Measurements from ENCODE around the gene KIF19. TPM values are rescaled to one million over a fixed set of nuclear protein-coding genes. Genes with fewer than 3 reads are reported as not detected.

Gene KIF19
- total RNA-seq, 1 experiment from 2014 or later = not detected

DNA sequence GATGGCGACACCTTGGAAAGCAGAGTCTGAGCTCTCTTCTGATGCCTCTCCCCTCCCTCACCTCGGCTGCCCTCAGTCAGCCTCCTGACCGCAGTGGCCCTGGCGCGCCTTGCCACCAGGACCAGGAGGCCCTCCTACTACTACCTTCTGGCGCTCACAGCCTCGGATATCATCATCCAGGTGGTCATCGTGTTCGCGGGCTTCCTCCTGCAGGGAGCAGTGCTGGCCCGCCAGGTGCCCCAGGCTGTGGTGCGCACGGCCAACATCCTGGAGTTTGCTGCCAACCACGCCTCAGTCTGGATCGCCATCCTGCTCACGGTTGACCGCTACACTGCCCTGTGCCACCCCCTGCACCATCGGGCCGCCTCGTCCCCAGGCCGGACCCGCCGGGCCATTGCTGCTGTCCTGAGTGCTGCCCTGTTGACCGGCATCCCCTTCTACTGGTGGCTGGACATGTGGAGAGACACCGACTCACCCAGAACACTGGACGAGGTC, 45.7 kb downstream of the KIF19 start:
- Histone ChIP-seq H3K27me3 (ENCODE audit: insufficient read depth, low read depth) (peaks cover 86% of the 10 kb centered on the region), H3K79me2 (ENCODE audit: low read depth) (no peaks in the 10 kb centered on the region), H2AFZ (no peak overlapping the region), H3F3A (ENCODE audit: insufficient read depth, low read depth) (no peaks in the 10 kb centered on the region), H3K36me3 (ENCODE audit: low read depth) (no peaks in the 10 kb centered on the region), H3K9me2 (ENCODE audit: insufficient read depth) (no peaks in the 10 kb centered on the region), H3K4me3 (no peak overlapping the region), H3K4me2 (no peak overlapping the region), H4K20me1 (ENCODE audit: insufficient read depth) (no peaks in the 10 kb centered on the region), H3K9me3 (ENCODE audit: insufficient read depth, low read depth) (no peaks in the 10 kb centered on the region), H3K4me1 (replicated peaks; ENCODE audit: insufficient read depth) (no peaks in the 10 kb centered on the region), H3K27ac (no peak overlapping the region)
- ChIA-PET CTCF (no interaction called here), POLR2A (ENCODE audit: unreplicated experiment) (no interaction called here)
- no TSS peak for BruUV-seq (replicated peaks)
- no peak for DNase-seq
- intact Hi-C loops (cut with micrococcal nuclease; ENCODE audit: unreplicated experiment) = no loop called here
- TF ChIP-seq EZH2 (IDR thresholded peaks at IDR 0.05; ENCODE audit: low read depth) = no peak
- TF ChIP-seq, protein P1, sequence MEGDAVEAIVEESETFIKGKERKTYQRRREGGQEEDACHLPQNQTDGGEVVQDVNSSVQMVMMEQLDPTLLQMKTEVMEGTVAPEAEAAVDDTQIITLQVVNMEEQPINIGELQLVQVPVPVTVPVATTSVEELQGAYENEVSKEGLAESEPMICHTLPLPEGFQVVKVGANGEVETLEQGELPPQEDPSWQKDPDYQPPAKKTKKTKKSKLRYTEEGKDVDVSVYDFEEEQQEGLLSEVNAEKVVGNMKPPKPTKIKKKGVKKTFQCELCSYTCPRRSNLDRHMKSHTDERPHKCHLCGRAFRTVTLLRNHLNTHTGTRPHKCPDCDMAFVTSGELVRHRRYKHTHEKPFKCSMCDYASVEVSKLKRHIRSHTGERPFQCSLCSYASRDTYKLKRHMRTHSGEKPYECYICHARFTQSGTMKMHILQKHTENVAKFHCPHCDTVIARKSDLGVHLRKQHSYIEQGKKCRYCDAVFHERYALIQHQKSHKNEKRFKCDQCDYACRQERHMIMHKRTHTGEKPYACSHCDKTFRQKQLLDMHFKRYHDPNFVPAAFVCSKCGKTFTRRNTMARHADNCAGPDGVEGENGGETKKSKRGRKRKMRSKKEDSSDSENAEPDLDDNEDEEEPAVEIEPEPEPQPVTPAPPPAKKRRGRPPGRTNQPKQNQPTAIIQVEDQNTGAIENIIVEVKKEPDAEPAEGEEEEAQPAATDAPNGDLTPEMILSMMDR (conservative IDR thresholded peaks at IDR 0.05) = no peak

DNA sequence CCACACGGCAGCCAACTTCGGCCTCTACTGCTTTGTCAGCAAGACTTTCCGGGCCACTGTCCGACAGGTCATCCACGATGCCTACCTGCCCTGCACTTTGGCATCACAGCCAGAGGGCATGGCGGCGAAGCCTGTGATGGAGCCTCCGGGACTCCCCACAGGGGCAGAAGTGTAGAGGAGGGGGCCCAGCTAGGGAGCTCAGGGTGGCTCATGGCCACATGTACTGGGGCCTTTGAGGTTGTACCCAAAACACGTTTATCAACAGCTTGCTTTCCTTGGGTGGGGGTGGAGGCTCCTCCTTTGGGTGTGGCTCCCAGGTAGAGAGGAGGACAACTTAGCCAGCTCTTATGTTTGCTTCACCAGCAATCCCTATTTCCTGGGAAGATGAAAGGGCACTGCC, 46.4 kb downstream of the KIF19 start:
- H4K20me1 ChIP-seq (ENCODE audit: insufficient read depth) = no peaks in the 10 kb centered on the region
- H3K4me1 ChIP-seq (replicated peaks; ENCODE audit: insufficient read depth) = no peaks in the 10 kb centered on the region
- CTCF ChIA-PET = no interaction called here
- intact Hi-C loops (cut with micrococcal nuclease; ENCODE audit: unreplicated experiment) = no loop called here
- H3K4me2 ChIP-seq = no peak overlapping the region
- no peak overlapping the region for H3K4me3 ChIP-seq
- H3K27ac ChIP-seq = no peak overlapping the region
- H2AFZ ChIP-seq = no peak overlapping the region
- no peaks in the 10 kb centered on the region for H3K9me3 ChIP-seq (ENCODE audit: insufficient read depth, low read depth)
- TF ChIP-seq, protein P1 (conservative IDR thresholded peaks at IDR 0.05) = no peak
- no peak for TF ChIP-seq EZH2 (IDR thresholded peaks at IDR 0.05; ENCODE audit: low read depth)
- H3K27me3 ChIP-seq (ENCODE audit: insufficient read depth, low read depth) = peaks cover 89% of the 10 kb centered on the region
- no peaks in the 10 kb centered on the region for H3K36me3 ChIP-seq (ENCODE audit: low read depth)
- H3K9me2 ChIP-seq (ENCODE audit: insufficient read depth) = no peaks in the 10 kb centered on the region
- POLR2A ChIA-PET (ENCODE audit: unreplicated experiment) = no interaction called here
- BruUV-seq (replicated peaks) = no TSS peak
- H3F3A ChIP-seq (ENCODE audit: insufficient read depth, low read depth) = no peaks in the 10 kb centered on the region
- no peak for DNase-seq
- H3K79me2 ChIP-seq (ENCODE audit: low read depth) = no peaks in the 10 kb centered on the region

DNA sequence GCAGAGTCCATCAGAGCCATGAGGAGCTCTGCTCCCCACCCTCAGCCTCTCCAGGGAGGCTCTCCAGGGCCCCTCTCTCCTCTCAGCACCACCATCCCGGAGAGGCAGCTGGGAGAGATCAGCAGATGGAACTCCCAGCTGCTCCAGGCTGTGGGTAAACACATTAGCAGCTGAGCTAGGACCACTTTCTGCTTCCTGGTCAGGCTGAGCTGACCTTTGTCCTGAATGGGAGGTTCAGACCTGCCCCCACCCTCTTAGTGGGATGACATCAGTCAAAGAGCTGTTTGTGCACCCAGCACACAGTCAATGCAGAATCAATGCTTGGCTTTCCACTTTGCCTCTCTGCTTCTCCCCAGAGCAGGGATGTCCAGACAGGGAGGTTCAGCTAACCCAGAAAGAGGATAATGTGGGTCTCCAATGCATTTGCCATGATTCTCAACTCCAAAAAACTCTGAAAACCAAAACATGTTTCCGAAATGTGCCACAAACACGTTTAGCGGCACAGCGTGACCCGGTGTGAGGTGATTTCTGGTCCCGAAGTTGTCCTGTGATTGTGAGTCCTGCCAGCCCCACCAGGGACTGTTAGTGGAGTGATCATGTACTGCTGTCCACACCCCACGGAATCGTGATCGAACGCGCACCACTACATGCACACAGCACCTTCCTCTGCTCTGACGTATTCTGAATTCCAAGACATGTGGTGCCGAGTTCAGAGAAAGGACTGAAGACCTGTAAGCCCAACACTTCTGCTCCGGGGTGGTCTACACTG, 48.0 kb downstream of the KIF19 start:
- no peak for TF ChIP-seq EZH2 (IDR thresholded peaks at IDR 0.05; ENCODE audit: low read depth)
- TF ChIP-seq, protein P1 (conservative IDR thresholded peaks at IDR 0.05) = no peak
- no peaks in the 10 kb centered on the region for H4K20me1 ChIP-seq (ENCODE audit: insufficient read depth)
- no peak overlapping the region for H3K4me3 ChIP-seq
- no peaks in the 10 kb centered on the region for H3K9me2 ChIP-seq (ENCODE audit: insufficient read depth)
- no peaks in the 10 kb centered on the region for H3K9me3 ChIP-seq (ENCODE audit: insufficient read depth, low read depth)
- BruUV-seq (replicated peaks) = no TSS peak
- intact Hi-C loops (cut with micrococcal nuclease; ENCODE audit: unreplicated experiment) = no loop called here
- H3K36me3 ChIP-seq (ENCODE audit: low read depth) = no peaks in the 10 kb centered on the region
- no peak for DNase-seq
- H3F3A ChIP-seq (ENCODE audit: insufficient read depth, low read depth) = no peaks in the 10 kb centered on the region
- POLR2A ChIA-PET (ENCODE audit: unreplicated experiment) = no interaction called here
- CTCF ChIA-PET = interaction anchor here (0.6 kb wide), 1 partner anchor 560 kb away, joined by 5 read pairs; no protein-coding TSS in a partner anchor
- no peak overlapping the region for H3K4me2 ChIP-seq
- H3K27ac ChIP-seq = no peak overlapping the region
- no peaks in the 10 kb centered on the region for H3K4me1 ChIP-seq (replicated peaks; ENCODE audit: insufficient read depth)
- no peak overlapping the region for H2AFZ ChIP-seq
- H3K79me2 ChIP-seq (ENCODE audit: low read depth) = no peaks in the 10 kb centered on the region
- H3K27me3 ChIP-seq (ENCODE audit: insufficient read depth, low read depth) = peaks cover 95% of the 10 kb centered on the region
